K562 (cell line): Measurements from ENCODE around the gene TMX4. TPM values are rescaled to one million over a fixed set of nuclear protein-coding genes. Genes with fewer than 3 reads are reported as not detected.

Experiments
- ATAC-seq: fragments of 200-7000 bp; cut with Tn5 transposase; 3 replicates; pipeline ENCODE4 v1.9.1; 2020; ENCODE audit warnings: moderate library complexity
- BruUV-seq: library from RNA; stranded (reverse); fragments of 400-500 nt; replicated peaks from 2 replicates; lab custom pipeline; 2021; lab: Mats Ljungman, UMichigan
- CTCF ChIA-PET: fragments of 300-600 bp; formaldehyde crosslinking; extraction: SDS; loops from one replicate; lab custom pipeline; 2021; ENCODE audit warnings: low intra/inter-chr PET ratio; lab: Yijun Ruan, JAX
- POLR2A ChIA-PET: fragments of 300-600, 350-650 bp; sonication (Branson Sonifier 250); formaldehyde crosslinking; extraction: SDS; loops from one replicate; lab custom pipeline; 2021; ENCODE audit warnings: antibody characterized with exemption, inconsistent platforms; lab: Yijun Ruan, JAX
- DNase-seq, 4 experiments: peaks; one replicate each; pipeline versions ENCODE4 v3.0.0 to v3.0.0-alpha.2; 2011 to 2018; ENCODE audit warnings: low spot score in 3 of 4, mixed read lengths in 3 of 4; ENCODE audit errors: extremely low read depth in 1 of 4
- FAIRE-seq: peaks from 2 replicates; lab custom pipeline; 2011; peaks lifted over from hg19 to GRCh38; lab: Jason Lieb, UNC
- H2AFZ ChIP-seq: 2 replicates; pipeline ENCODE4 v1.6.0; 2011; ENCODE audit warnings: low read depth, low read length, control low read depth, inconsistent platforms
- H3K27ac ChIP-seq: fragments of 200-600 bp; 3 replicates; pipeline ENCODE4 v1.8.0; 2011; ENCODE audit warnings: low read depth, mild to moderate bottlenecking, control low read depth, inconsistent platforms, low read length, moderate library complexity, mixed read lengths; ENCODE audit errors: extremely low read depth
- H3K27me3 ChIP-seq, 2 experiments: fragments of 300-600 bp in 1 of 2; 2 replicates in 1 of 2; 3 replicates in 1 of 2; pipeline versions ENCODE4 v1.6.0 to v1.8.0; 2011; ENCODE audit warnings: inconsistent platforms in 2 of 2, low read length in 2 of 2, mild to moderate bottlenecking in 1 of 2, mixed read lengths in 1 of 2, moderate library complexity in 1 of 2; ENCODE audit not compliant: control insufficient read depth in 2 of 2, insufficient read depth in 2 of 2
- H3K36me3 ChIP-seq: fragments of 300-600 bp; 3 replicates; pipeline ENCODE4 v1.8.0; 2011; ENCODE audit warnings: mild to moderate bottlenecking, low read length, inconsistent platforms; ENCODE audit not compliant: control insufficient read depth, insufficient read depth
- H3K4me1 ChIP-seq, 2 experiments: fragments of 200-600 bp in 1 of 2; replicated peaks in 1 of 2; 2 replicates in 1 of 2; 3 replicates in 1 of 2; pipeline versions ENCODE4 v1.5.1 to v1.8.0; 2011; ENCODE audit warnings: inconsistent platforms in 2 of 2, low read length in 2 of 2, mild to moderate bottlenecking in 1 of 2, mixed read lengths in 1 of 2, moderate library complexity in 1 of 2; ENCODE audit not compliant: control insufficient read depth in 2 of 2, insufficient read depth in 2 of 2
- H3K4me2 ChIP-seq: 2 replicates; pipeline ENCODE4 v1.6.1; 2011; ENCODE audit warnings: low read length, control low read depth, inconsistent platforms, mixed read lengths; ENCODE audit not compliant: insufficient read depth
- H3K4me3 ChIP-seq: fragments of 200-600 bp; sonication (generic), shearing (Covaris generic); 2 replicates; pipeline ENCODE4 v1.5.1; 2016; ENCODE audit warnings: control low read depth, inconsistent platforms
- H3K79me2 ChIP-seq: fragments of 200-600 bp; 3 replicates; pipeline ENCODE4 v1.8.0; 2011; ENCODE audit warnings: low read length, inconsistent platforms; ENCODE audit not compliant: control insufficient read depth, insufficient read depth
- H3K9ac ChIP-seq, 2 experiments: 2 replicates each; pipeline versions ENCODE4 v1.6.0 to v1.6.1; 2011; ENCODE audit warnings: low read depth in 2 of 2, low read length in 2 of 2, control low read depth in 1 of 2, inconsistent platforms in 1 of 2, mild to moderate bottlenecking in 1 of 2, mixed read lengths in 1 of 2; ENCODE audit not compliant: insufficient read depth in 1 of 2
- H3K9me1 ChIP-seq: one replicate; pipeline ENCODE4 v1.6.0; 2011; ENCODE audit warnings: inconsistent platforms, mild to moderate bottlenecking, low read length, moderate library complexity; ENCODE audit not compliant: control insufficient read depth, insufficient read depth
- H3K9me3 ChIP-seq: replicated peaks from 2 replicates; pipeline ENCODE4 v1.5.1; 2011; ENCODE audit warnings: low read depth, low read length, inconsistent platforms; ENCODE audit not compliant: control insufficient read depth, insufficient read depth
- H4K20me1 ChIP-seq: replicated peaks from 2 replicates; pipeline ENCODE4 v1.6.1; 2011; ENCODE audit warnings: low read length, inconsistent platforms, mixed read lengths; ENCODE audit not compliant: control insufficient read depth, insufficient read depth
- ESRRB ChIP-seq: fragments of 250-450 bp; sonication (Bioruptor Pico); IDR thresholded peaks from 2 replicates; pipeline ENCODE4 v1.5.0; 2020; ENCODE audit warnings: mild to moderate bottlenecking, moderate library complexity, borderline replicate concordance
- GATA2 ChIP-seq: sonication (generic); formaldehyde crosslinking; IDR thresholded peaks from 2 replicates; pipeline ENCODE4 v1.4.0; 2020; ENCODE audit warnings: mild to moderate bottlenecking, missing genetic modification reagents
- MCM5 ChIP-seq: fragments of 450-650 bp; IDR thresholded peaks from 2 replicates; pipeline ENCODE4 v1.6.1; 2016; ENCODE audit warnings: low read depth
- MYBL2 ChIP-seq, 2 experiments: fragments of 450-650 bp in 1 of 2; sonication (generic) in 1 of 2; formaldehyde crosslinking in 1 of 2; IDR thresholded peaks; 2 replicates each; pipeline versions ENCODE4 v1.6.1 to v1.8.1; 2017 to 2022; ENCODE audit warnings: borderline replicate concordance in 1 of 2, inconsistent platforms in 1 of 2, low read depth in 1 of 2, mild to moderate bottlenecking in 1 of 2, missing genetic modification reagents in 1 of 2, moderate library complexity in 1 of 2
- PML ChIP-seq: IDR thresholded peaks from 2 replicates; pipeline ENCODE4 v1.6.1; 2012; ENCODE audit warnings: low read length, inconsistent platforms
- TGIF2 ChIP-seq: sonication (generic); formaldehyde crosslinking; IDR thresholded peaks from 2 replicates; pipeline ENCODE4 v1.8.1; 2022; ENCODE audit warnings: mild to moderate bottlenecking, missing genetic modification reagents, moderate library complexity
- ZNF274 ChIP-seq: IDR thresholded peaks from 2 replicates; pipeline ENCODE4 v1.6.1; 2011; ENCODE audit warnings: low read depth, mild to moderate bottlenecking, low read length, moderate library complexity, borderline replicate concordance
- ZNF668 ChIP-seq: fragments of 250-450 bp; sonication (Bioruptor Pico); IDR thresholded peaks from 2 replicates; pipeline ENCODE4 v1.8.0; 2022; ENCODE audit warnings: mild to moderate bottlenecking, inconsistent platforms
- WGBS: fragments of 100-300 bp; shearing (Covaris generic); methylation state at CpG from one replicate; pipeline ENCODE4 v1.1.6; 2016; ENCODE audit warnings: low coverage, mixed read lengths; ENCODE audit not compliant: insufficient coverage; ENCODE audit errors: missing lambda C conversion rate; 5-methylcytosine and 5-hydroxymethylcytosine counted together
- in situ Hi-C: fragments of 300-500 bp; cut with MboI; formaldehyde crosslinking; loops from 4 replicates; pipeline ENCODE4 v1.15.0; 2018; ENCODE audit warnings: inconsistent platforms, mixed read lengths
- intact Hi-C: fragments of 100-400 bp; cut with micrococcal nuclease; formaldehyde crosslinking; loops from 2 replicates; pipeline ENCODE4 v1.14.2; 2022
- polyA plus RNA-seq, 8 experiments: library from polyadenylated mRNA; depleted of rRNA in 4 of 8; stranded (reverse) in 5 of 8; unstranded in 3 of 8; fragments of >200 nt; fragmentation: Nextera tagmentation in 2 of 8; fragmentation: Illumina TruSeq in 1 of 8; extraction: Ambion mirVana in 2 of 8; extraction: Trizol in 1 of 8; gene quantifications; 2 replicates each; pipeline versions ENCODE4 v1.2.1 to v1.2.3, GENCODE V29; 2011 to 2014; ENCODE audit warnings: inconsistent platforms in 1 of 8, missing spikeins in 1 of 8
- total RNA-seq, 7 experiments: library from RNA; depleted of rRNA in 6 of 7; stranded (reverse); fragments of >200 nt in 6 of 7; fragmentation: Illumina TruSeq in 2 of 7; extraction: Trizol in 2 of 7; gene quantifications; 2 replicates each; pipeline versions ENCODE4 v1.2.1 to v1.2.3, GENCODE V29; 2011 to 2021; ENCODE audit warnings: low replicate concordance in 1 of 7
- TF ChIP-seq, protein P1 (sequence below): fragments of 450-650 bp; formaldehyde crosslinking; IDR thresholded peaks from 2 replicates; pipeline ENCODE4 v1.4.0; 2022; ENCODE audit warnings: missing genetic modification characterization
- TF ChIP-seq, protein P2 (sequence below): fragments of 450-650 bp; IDR thresholded peaks from 2 replicates; pipeline ENCODE4 v1.6.1; 2018; ENCODE audit warnings: mild to moderate bottlenecking, low read depth; ENCODE audit not compliant: partially characterized antibody

Gene TMX4
- total and polyA plus RNA-seq, 9 of the 15 experiments (the other 6 are each of a cell fraction or from before 2014, with no cell fraction given) = 4.4 to 19.3 (median 10.8) TPM

DNA sequence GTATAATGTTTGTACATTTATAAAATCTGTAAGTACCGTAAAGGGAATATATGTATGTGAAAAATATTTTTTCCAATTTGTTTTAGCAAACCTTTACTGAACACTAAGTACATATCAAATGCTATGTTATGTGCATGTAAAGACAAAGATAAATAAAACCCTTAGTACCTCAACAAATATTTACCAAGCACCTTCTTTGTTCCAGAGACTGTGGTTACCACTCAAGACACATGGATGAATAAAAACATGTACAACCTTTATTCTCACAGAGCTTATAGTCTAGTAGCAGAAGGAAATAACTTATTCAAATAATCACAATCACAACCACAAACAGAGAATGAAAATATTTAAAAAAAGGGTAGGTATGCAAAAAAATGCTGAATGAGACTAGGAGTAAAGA lies 17.5 kb downstream of the TMX4 start:
- Histone ChIP-seq H3K4me2 (no peak overlapping the region), H3K27ac (no peak overlapping the region), H3K9me3 (no peaks in the 10 kb centered on the region)
- 100% methylated on average over 1 of the region's 1 CpG for WGBS
- TF ChIP-seq ESRRB (CRISPR knock-in tag) (no peak), ZNF668 (no peak), ZNF274 (no peak), TGIF2 (no peak), MCM5 (no peak), PML (no peak), GATA2 (no peak), MYBL2 (IDR thresholded peaks at IDR 0.05; ENCODE audit: low read depth) (no peak), MYBL2 (CRISPR knock-in tag; IDR thresholded peaks at IDR 0.05; ENCODE audit: borderline replicate concordance) (no peak)
- TF ChIP-seq, protein P1, sequence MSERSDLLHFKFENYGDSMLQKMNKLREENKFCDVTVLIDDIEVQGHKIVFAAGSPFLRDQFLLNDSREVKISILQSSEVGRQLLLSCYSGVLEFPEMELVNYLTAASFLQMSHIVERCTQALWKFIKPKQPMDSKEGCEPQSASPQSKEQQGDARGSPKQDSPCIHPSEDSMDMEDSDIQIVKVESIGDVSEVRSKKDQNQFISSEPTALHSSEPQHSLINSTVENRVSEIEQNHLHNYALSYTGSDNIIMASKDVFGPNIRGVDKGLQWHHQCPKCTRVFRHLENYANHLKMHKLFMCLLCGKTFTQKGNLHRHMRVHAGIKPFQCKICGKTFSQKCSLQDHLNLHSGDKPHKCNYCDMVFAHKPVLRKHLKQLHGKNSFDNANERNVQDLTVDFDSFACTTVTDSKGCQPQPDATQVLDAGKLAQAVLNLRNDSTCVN (CRISPR knock-in tag) = no peak
- TF ChIP-seq, protein P2, sequence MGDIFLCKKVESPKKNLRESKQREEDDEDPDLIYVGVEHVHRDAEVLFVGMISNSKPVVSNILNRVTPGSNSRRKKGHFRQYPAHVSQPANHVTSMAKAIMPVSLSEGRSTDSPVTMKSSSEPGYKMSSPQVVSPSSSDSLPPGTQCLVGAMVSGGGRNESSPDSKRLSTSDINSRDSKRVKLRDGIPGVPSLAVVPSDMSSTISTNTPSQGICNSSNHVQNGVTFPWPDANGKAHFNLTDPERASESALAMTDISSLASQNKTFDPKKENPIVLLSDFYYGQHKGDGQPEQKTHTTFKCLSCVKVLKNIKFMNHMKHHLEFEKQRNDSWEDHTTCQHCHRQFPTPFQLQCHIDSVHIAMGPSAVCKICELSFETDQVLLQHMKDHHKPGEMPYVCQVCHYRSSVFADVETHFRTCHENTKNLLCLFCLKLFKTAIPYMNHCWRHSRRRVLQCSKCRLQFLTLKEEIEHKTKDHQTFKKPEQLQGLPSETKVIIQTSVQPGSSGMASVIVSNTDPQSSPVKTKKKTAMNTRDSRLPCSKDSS = no peak
- TF ChIP-seq, all 486 proteins: peak for 0
- Histone ChIP-seq H3K36me3 (peaks cover 13% of the 10 kb centered on the region; the same call in 2 of the 3 replicates), H2AFZ (no peak overlapping the region), H3K27me3 (no peaks in the 10 kb centered on the region), H4K20me1 (no peaks in the 10 kb centered on the region), H3K79me2 (no peaks in the 10 kb centered on the region), H3K9me1 (no peaks in the 10 kb centered on the region), H3K9ac (no peak overlapping the region), H3K4me1 (no peaks in the 10 kb centered on the region), H3K4me3 (no peak overlapping the region)
- in situ Hi-C loops (no loop called here), intact Hi-C loops (no loop called here)
- DNase-seq (no peak), FAIRE-seq (no peak), ATAC-seq (no peak)
- ChIA-PET CTCF (no interaction called here), POLR2A (no interaction called here)
- BruUV-seq = no TSS peak
